Gastroesophageal sphincter (tissue), 4 donors: ENCODE data around the gene GRB14. TPM values are rescaled to one million over a fixed set of nuclear protein-coding genes. Genes with fewer than 3 reads are reported as not detected.
"Not testable (repeated sequence)": the region's sequence is repeated elsewhere in the genome, so short reads cannot be mapped to it uniquely, and the experiment has no call there.

Experiments
- ATAC-seq: fragments of 150-250 bp; one replicate; pipeline ENCODE4 v1.9.1; 2016; ENCODE audit warnings: mild to moderate bottlenecking, moderate library complexity
- H3K27ac ChIP-seq, 4 donors: fragments of 200-600 bp; sonication (generic) in 3 of 4; 1 replicate in 3 of 4; 2 replicates in 1 of 4; pipeline ENCODE4 v1.5.1; 2016 to 2019
- H3K27me3 ChIP-seq: fragments of 200-600 bp; sonication (generic); one replicate; pipeline ENCODE4 v1.5.1; 2019
- H3K36me3 ChIP-seq, 2 donors: fragments of 200-600 bp; sonication (generic); one replicate each; pipeline ENCODE4 v1.5.1; 2019; ENCODE audit warnings: control low read depth in 1 of 2
- H3K4me1 ChIP-seq, 3 donors: fragments of 200-600 bp; sonication (generic); 1 replicate in 2 of 3; 2 replicates in 1 of 3; pipeline ENCODE4 v1.5.1; 2016 to 2019; ENCODE audit warnings: control low read depth in 2 of 3
- H3K4me3 ChIP-seq, 2 donors: fragments of 200-600 bp; sonication (generic); one replicate each; pipeline ENCODE4 v1.5.1; 2019; ENCODE audit warnings: mild to moderate bottlenecking in 1 of 2, moderate library complexity in 1 of 2
- H3K9me3 ChIP-seq, 3 donors: fragments of 200-600 bp; sonication (generic); one replicate each; pipeline ENCODE4 v1.5.1; 2017 to 2019; ENCODE audit warnings: control low read depth in 2 of 3
- CTCF ChIP-seq, 4 experiments: fragments of 200-600 bp in 2 of 4; fragments of 450-650 bp in 2 of 4; sonication (generic) in 1 of 4; IDR thresholded peaks; one replicate each; pipeline ENCODE4 v1.5.1; 2017 to 2019; ENCODE audit warnings: antibody characterized with exemption in 4 of 4, mild to moderate bottlenecking in 2 of 4, moderate library complexity in 2 of 4
- EP300 ChIP-seq: sonication (generic); formaldehyde crosslinking; IDR thresholded peaks from one replicate; pipeline ENCODE4 v1.6.1; 2017; ENCODE audit warnings: antibody characterized with exemption, mild to moderate bottlenecking
- POLR2A ChIP-seq, 2 donors: fragments of 450-650 bp; IDR thresholded peaks; one replicate each; pipeline ENCODE4 v1.6.1; 2017; ENCODE audit warnings: antibody characterized with exemption in 2 of 2, mild to moderate bottlenecking in 2 of 2, moderate library complexity in 1 of 2
- POLR2AphosphoS5 ChIP-seq: sonication (generic); formaldehyde crosslinking; IDR thresholded peaks from one replicate; pipeline ENCODE4 v1.6.1; 2017; ENCODE audit warnings: antibody characterized with exemption
- WGBS, 2 donors: methylation state at CpG; one replicate each; pipeline ENCODE4 v1.1.5; 2018; ENCODE audit warnings: low coverage in 1 of 2; 5-methylcytosine and 5-hydroxymethylcytosine counted together
- total RNA-seq, 4 donors: library from RNA; depleted of rRNA; stranded (reverse); fragments of >200 nt; gene quantifications; one replicate each; pipeline ENCODE4 v1.1.0, GENCODE V29; 2016

GRB14 gene
- total RNA-seq, 4 donors from 2014 or later = 0.94 to 5.3 (median 2.4) TPM

GRCh38 chr2:164655336-164655735 lies 34.1 kb upstream of the GRB14 start:
- Histone ChIP-seq H3K4me3 (no peak overlapping the region), H3K27me3 (no peaks in the 10 kb centered on the region), H3K9me3 (peaks cover 0 to 16% (median 0%) of the 10 kb centered on the region in 3 donors), H3K4me1 (no peaks in the 10 kb centered on the region), H3K36me3 (peaks cover 0 to 7% of the 10 kb centered on the region in 2 donors), H3K27ac (no peak overlapping the region)
- TF ChIP-seq CTCF (IDR thresholded peaks at IDR 0.05) = no peak
- no peak for TF ChIP-seq POLR2A (IDR thresholded peaks at IDR 0.05)
- TF ChIP-seq POLR2AphosphoS5 = no peak
- no peak for TF ChIP-seq EP300
- no peak for ATAC-seq

GRCh38 chr2:164651361-164651760 lies 30.1 kb upstream of the GRB14 start:
- no peak for ATAC-seq
- TF ChIP-seq EP300 = no peak
- no peak for TF ChIP-seq POLR2AphosphoS5
- no peak for TF ChIP-seq POLR2A (IDR thresholded peaks at IDR 0.05)
- TF ChIP-seq CTCF (IDR thresholded peaks at IDR 0.05) = no peak
- H3K36me3 ChIP-seq = no peaks in the 10 kb centered on the region
- no peaks in the 10 kb centered on the region for H3K4me1 ChIP-seq
- no peak overlapping the region for H3K27ac ChIP-seq
- H3K4me3 ChIP-seq = no peak overlapping the region
- peaks cover 0 to 35% (median 0%) of the 10 kb centered on the region in 3 donors for H3K9me3 ChIP-seq
- no peaks in the 10 kb centered on the region for H3K27me3 ChIP-seq
- WGBS, 2 donors = 33 to 40% methylated on average over 1 of the region's 1 CpG

GRCh38 chr2:164644036-164644700 lies 22.9 kb upstream of the GRB14 start:
- Histone ChIP-seq H3K9me3 (peaks cover 0 to 11% (median 0%) of the 10 kb centered on the region in 3 donors), H3K27me3 (no peaks in the 10 kb centered on the region), H3K4me1 (no peaks in the 10 kb centered on the region), H3K27ac (no peak overlapping the region), H3K36me3 (no peaks in the 10 kb centered on the region), H3K4me3 (no peak overlapping the region)
- WGBS, 2 donors = 86 to 100% methylated on average over 1 of the region's 1 CpG
- TF ChIP-seq CTCF (IDR thresholded peaks at IDR 0.05) = no peak
- TF ChIP-seq POLR2AphosphoS5 = no peak
- TF ChIP-seq EP300 = no peak
- TF ChIP-seq POLR2A (IDR thresholded peaks at IDR 0.05) = no peak
- ATAC-seq = no peak

GRCh38 chr2:164642946-164643555 lies 21.8 kb upstream of the GRB14 start:
- H3K4me1 ChIP-seq = no peaks in the 10 kb centered on the region
- TF ChIP-seq CTCF (IDR thresholded peaks at IDR 0.05) (no peak), POLR2AphosphoS5 (no peak), POLR2A (IDR thresholded peaks at IDR 0.05) (no peak), EP300 (no peak)
- no peaks in the 10 kb centered on the region for H3K27me3 ChIP-seq
- no peak for ATAC-seq
- H3K9me3 ChIP-seq = peaks cover 0 to 3% (median 0%) of the 10 kb centered on the region in 3 donors
- H3K27ac ChIP-seq = no peak overlapping the region
- 90 to 96% methylated on average over 3 to 8 of the region's 8 CpGs for WGBS, 2 donors
- no peaks in the 10 kb centered on the region for H3K36me3 ChIP-seq
- no peak overlapping the region for H3K4me3 ChIP-seq

- 78 to 90% methylated on average over 2 of the region's 2 CpGs for WGBS, 2 donors
- no peaks in the 10 kb centered on the region for H3K36me3 ChIP-seq
- H3K27me3 ChIP-seq = no peaks in the 10 kb centered on the region
- ATAC-seq = no peak
- no peak overlapping the region for H3K4me3 ChIP-seq
- H3K4me1 ChIP-seq = no peaks in the 10 kb centered on the region
- H3K27ac ChIP-seq = no peak overlapping the region
- no peaks in the 10 kb centered on the region for H3K9me3 ChIP-seq
- no peak for TF ChIP-seq EP300
- no peak for TF ChIP-seq CTCF (IDR thresholded peaks at IDR 0.05)
- TF ChIP-seq POLR2A (IDR thresholded peaks at IDR 0.05) = no peak
- no peak for TF ChIP-seq POLR2AphosphoS5
These were observed 21.0 kb upstream of the GRB14 start for GRCh38 chr2:164642268-164642667.

GRCh38 chr2:164628319-164628718 lies 7.0 kb upstream of the GRB14 start:
- not testable (repeated sequence) for H3K4me1 ChIP-seq, ATAC-seq, H3K27me3 ChIP-seq, H3K9me3 ChIP-seq, H3K4me3 ChIP-seq, H3K27ac ChIP-seq, H3K36me3 ChIP-seq
- WGBS, 2 donors = 23 to 25% methylated on average over 1 of the region's 3 CpGs
